Measurements from ENCODE around the gene GORASP2. TPM values are rescaled to one million over a fixed set of nuclear protein-coding genes. Genes with fewer than 3 reads are reported as not detected.

Gene GORASP2
- total RNA-seq, 1 experiment from 2014 or later = 87.9 TPM

DNA sequence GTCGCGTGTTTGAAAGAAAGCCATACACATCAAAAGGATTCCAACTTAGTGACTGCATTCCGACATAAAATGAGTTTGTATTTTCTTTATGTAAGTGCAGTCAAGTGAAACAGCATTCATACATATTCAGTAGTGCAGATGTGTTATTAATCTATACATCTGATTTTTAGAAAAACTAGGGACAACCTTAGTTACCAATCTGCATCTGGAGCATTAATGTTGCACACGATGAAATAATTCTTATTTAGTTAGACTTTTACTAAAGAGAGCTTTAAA is 1.9 kb downstream of the GORASP2 start:
- peaks cover 11 to 21% of the 10 kb centered on the region in 2 experiments for H3K4me1 ChIP-seq (ENCODE audit: control insufficient read depth in 1 of 2, insufficient read depth in 2 of 2, low read length in 2 of 2)
- H3K4me2 ChIP-seq (ENCODE audit: low read length) = peak overlapping the region; percentile 96
- H3K27ac ChIP-seq (ENCODE audit: low read depth, low read length) = no peak overlapping the region; the same call in 1 of the 2 replicates
- H3K9me2 ChIP-seq (ENCODE audit: insufficient read depth) = no peaks in the 10 kb centered on the region
- H2AFZ ChIP-seq (ENCODE audit: low read depth, low read length, poor library complexity, severe bottlenecking) = no peak overlapping the region
- no peaks in the 10 kb centered on the region; a peak in 1 of 4 replicates for H3K36me3 ChIP-seq (ENCODE audit: control insufficient read depth in 1 of 2, insufficient read depth in 2 of 2, low read length in 2 of 2)
- H3K79me2 ChIP-seq (ENCODE audit: insufficient read depth, low read length) = peaks cover 67% of the 10 kb centered on the region
- no peak for ATAC-seq
- peak overlapping the region; percentile 83 to 93 for H3K4me3 ChIP-seq (replicated peaks in 1 of 2; ENCODE audit: low read depth in 1 of 2, low read length in 2 of 2)
- H3K9me3 ChIP-seq (ENCODE audit: control insufficient read depth in 1 of 2, insufficient read depth in 1 of 2, low read depth in 1 of 2, low read length in 2 of 2) = no peaks in the 10 kb centered on the region
- peak overlapping the region; percentile 89 for H3K9ac ChIP-seq (ENCODE audit: low read length)
- intact Hi-C loops (cut with micrococcal nuclease) = no loop called here
- DNase-seq (ENCODE audit: low read depth, low spot score) = no peak
- no TSS peak for BruUV-seq (replicated peaks)
- peaks cover 8% of the 10 kb centered on the region; the same call in 1 of the 2 replicates for H4K20me1 ChIP-seq (ENCODE audit: insufficient read depth)
- H3K27me3 ChIP-seq (ENCODE audit: insufficient read depth, low read length) = no peaks in the 10 kb centered on the region
- TF ChIP-seq CEBPB (IDR thresholded peaks at IDR 0.05; ENCODE audit: low read depth) (no peak), RAD21 (IDR thresholded peaks at IDR 0.05; ENCODE audit: low read depth) (no peak), TCF7L2 (IDR thresholded peaks at IDR 0.05; ENCODE audit: borderline replicate concordance, extremely low read depth, insufficient read depth, insufficient read length) (no peak), SIN3A (IDR thresholded peaks at IDR 0.05; ENCODE audit: low read depth) (no peak), CBX3 (IDR thresholded peaks at IDR 0.05; ENCODE audit: low read depth) (no peak), ZFX (IDR thresholded peaks at IDR 0.05) (no peak), JUND (IDR thresholded peaks at IDR 0.05) (no peak), EZH2phosphoT487 (IDR thresholded peaks at IDR 0.05; ENCODE audit: borderline replicate concordance) (no peak), POLR2A (IDR thresholded peaks at IDR 0.05; ENCODE audit: borderline replicate concordance, extremely low read depth, insufficient read depth, insufficient read length) (no peak), SRF (IDR thresholded peaks at IDR 0.05; ENCODE audit: low read depth) (no peak), YY1 (IDR thresholded peaks at IDR 0.05; ENCODE audit: extremely low read depth, insufficient replicate concordance, low read depth, low read length) (no peak), ELF1 (IDR thresholded peaks at IDR 0.05; ENCODE audit: borderline replicate concordance, low read depth) (no peak), POLR2AphosphoS5 (IDR thresholded peaks at IDR 0.05; ENCODE audit: low read depth, low read length) (no peak), EZH2 (IDR thresholded peaks at IDR 0.05) (no peak), EGR1 (IDR thresholded peaks at IDR 0.05; ENCODE audit: low read depth) (no peak), FOSL1 (IDR thresholded peaks at IDR 0.05; ENCODE audit: low read depth) (no peak)
- TF ChIP-seq, protein P1, sequence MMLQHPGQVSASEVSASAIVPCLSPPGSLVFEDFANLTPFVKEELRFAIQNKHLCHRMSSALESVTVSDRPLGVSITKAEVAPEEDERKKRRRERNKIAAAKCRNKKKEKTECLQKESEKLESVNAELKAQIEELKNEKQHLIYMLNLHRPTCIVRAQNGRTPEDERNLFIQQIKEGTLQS (IDR thresholded peaks at IDR 0.05) = no peak
- ChIA-PET RAD21 (ENCODE audit: low non-redundant PET in 1 of 2, low total read pairs in 2 of 2, uncharacterized antibody in 2 of 2, unreplicated experiment in 2 of 2) (no interaction called here), CTCF (interaction anchor here (0.5 kb wide), 1 partner anchor 1510 kb away, joined by 3 read pairs; no protein-coding TSS in a partner anchor), POLR2A (no interaction called here)
